K562 (cell line): ENCODE measurements around the gene TMEM164. TPM values are rescaled to one million over a fixed set of nuclear protein-coding genes. Genes with fewer than 3 reads are reported as not detected.

Experiments
- polyA plus RNA-seq, 8 experiments: library from polyadenylated mRNA; depleted of rRNA in 4 of 8; stranded (reverse) in 5 of 8; unstranded in 3 of 8; fragments of >200 nt; fragmentation: Nextera tagmentation in 2 of 8; fragmentation: Illumina TruSeq in 1 of 8; extraction: Ambion mirVana in 2 of 8; extraction: Trizol in 1 of 8; gene quantifications; 2 replicates each; pipeline versions ENCODE4 v1.2.1 to v1.2.3, GENCODE V29; 2011 to 2014; ENCODE audit warnings: inconsistent platforms in 1 of 8, missing spikeins in 1 of 8
- total RNA-seq, 7 experiments: library from RNA; depleted of rRNA in 6 of 7; stranded (reverse); fragments of >200 nt in 6 of 7; fragmentation: Illumina TruSeq in 2 of 7; extraction: Trizol in 2 of 7; gene quantifications; 2 replicates each; pipeline versions ENCODE4 v1.2.1 to v1.2.3, GENCODE V29; 2011 to 2021; ENCODE audit warnings: low replicate concordance in 1 of 7
- TF ChIP-seq, protein P1 (sequence below): fragments of 450-650 bp; IDR thresholded peaks from 2 replicates; pipeline ENCODE4 v1.6.1; 2016; ENCODE audit warnings: low read depth
- TF ChIP-seq, protein P2 (sequence below): fragments of 250-450 bp; sonication (Bioruptor Pico); IDR thresholded peaks from 2 replicates; pipeline ENCODE4 v1.8.0; 2021; ENCODE audit warnings: mild to moderate bottlenecking, moderate library complexity

The TMEM164 gene
- total and polyA plus RNA-seq, 9 of the 15 experiments (the other 6 are each of a cell fraction or from before 2014, with no cell fraction given), result 2.4 to 57.3 (median 23.1) TPM

DNA sequence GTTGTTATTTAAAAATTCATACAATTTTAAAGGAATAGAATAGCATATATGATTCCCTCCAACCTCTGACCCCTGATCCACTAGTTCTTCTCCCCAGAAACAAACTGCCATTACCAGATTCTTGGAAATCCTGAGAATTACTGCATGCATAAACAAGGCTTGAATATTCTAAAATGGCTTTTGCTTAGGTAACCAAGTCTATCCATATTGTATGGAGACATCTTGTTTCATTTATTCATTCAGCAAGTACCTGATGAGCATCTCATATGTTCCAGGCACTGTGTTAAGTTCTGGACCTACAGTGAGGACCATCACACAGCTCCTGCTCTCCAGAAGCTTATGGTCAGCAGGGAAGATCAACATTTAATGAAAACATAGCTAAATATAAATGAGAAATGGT lies 49.4 kb downstream of the TMEM164 start (continued):
- TF ChIP-seq, protein P1, sequence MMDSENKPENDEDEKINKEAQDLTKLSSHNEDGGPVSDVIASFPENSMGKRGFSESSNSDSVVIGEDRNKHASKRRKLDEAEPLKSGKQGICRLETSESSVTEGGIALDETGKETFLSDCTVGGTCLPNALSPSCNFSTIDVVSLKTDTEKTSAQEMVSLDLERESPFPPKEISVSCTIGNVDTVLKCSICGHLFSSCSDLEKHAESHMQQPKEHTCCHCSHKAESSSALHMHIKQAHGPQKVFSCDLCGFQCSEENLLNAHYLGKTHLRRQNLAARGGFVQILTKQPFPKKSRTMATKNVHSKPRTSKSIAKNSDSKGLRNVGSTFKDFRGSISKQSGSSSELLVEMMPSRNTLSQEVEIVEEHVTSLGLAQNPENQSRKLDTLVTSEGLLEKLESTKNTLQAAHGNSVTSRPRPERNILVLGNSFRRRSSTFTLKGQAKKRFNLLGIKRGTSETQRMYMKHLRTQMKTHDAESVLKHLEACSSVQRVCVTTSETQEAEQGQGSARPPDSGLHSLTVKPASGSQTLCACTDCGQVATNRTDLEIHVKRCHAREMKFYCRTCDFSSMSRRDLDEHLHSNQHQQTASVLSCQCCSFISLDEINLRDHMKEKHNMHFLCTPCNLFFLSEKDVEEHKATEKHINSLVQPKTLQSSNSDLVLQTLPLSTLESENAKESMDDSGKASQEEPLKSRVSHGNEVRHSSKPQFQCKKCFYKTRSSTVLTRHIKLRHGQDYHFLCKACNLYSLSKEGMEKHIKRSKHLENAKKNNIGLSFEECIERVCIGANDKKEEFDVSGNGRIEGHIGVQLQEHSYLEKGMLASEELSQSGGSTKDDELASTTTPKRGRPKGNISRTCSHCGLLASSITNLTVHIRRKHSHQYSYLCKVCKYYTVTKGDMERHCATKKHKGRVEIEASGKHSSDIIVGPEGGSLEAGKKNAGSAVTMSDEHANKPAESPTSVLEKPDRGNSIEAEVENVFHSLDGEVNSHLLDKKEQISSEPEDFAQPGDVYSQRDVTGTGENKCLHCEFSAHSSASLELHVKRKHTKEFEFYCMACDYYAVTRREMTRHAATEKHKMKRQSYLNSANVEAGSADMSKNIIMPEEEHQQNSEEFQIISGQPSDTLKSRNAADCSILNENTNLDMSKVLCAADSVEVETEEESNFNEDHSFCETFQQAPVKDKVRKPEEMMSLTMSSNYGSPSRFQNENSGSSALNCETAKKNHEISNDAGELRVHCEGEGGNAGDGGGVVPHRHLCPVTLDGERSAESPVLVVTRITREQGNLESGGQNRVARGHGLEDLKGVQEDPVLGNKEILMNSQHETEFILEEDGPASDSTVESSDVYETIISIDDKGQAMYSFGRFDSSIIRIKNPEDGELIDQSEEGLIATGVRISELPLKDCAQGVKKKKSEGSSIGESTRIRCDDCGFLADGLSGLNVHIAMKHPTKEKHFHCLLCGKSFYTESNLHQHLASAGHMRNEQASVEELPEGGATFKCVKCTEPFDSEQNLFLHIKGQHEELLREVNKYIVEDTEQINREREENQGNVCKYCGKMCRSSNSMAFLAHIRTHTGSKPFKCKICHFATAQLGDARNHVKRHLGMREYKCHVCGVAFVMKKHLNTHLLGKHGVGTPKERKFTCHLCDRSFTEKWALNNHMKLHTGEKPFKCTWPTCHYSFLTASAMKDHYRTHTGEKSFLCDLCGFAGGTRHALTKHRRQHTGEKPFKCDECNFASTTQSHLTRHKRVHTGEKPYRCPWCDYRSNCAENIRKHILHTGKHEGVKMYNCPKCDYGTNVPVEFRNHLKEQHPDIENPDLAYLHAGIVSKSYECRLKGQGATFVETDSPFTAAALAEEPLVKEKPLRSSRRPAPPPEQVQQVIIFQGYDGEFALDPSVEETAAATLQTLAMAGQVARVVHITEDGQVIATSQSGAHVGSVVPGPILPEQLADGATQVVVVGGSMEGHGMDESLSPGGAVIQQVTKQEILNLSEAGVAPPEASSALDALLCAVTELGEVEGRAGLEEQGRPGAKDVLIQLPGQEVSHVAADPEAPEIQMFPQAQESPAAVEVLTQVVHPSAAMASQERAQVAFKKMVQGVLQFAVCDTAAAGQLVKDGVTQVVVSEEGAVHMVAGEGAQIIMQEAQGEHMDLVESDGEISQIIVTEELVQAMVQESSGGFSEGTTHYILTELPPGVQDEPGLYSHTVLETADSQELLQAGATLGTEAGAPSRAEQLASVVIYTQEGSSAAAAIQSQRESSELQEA, result no peak
- TF ChIP-seq, protein P2, sequence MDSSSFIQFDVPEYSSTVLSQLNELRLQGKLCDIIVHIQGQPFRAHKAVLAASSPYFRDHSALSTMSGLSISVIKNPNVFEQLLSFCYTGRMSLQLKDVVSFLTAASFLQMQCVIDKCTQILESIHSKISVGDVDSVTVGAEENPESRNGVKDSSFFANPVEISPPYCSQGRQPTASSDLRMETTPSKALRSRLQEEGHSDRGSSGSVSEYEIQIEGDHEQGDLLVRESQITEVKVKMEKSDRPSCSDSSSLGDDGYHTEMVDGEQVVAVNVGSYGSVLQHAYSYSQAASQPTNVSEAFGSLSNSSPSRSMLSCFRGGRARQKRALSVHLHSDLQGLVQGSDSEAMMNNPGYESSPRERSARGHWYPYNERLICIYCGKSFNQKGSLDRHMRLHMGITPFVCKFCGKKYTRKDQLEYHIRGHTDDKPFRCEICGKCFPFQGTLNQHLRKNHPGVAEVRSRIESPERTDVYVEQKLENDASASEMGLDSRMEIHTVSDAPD (CRISPR knock-in tag), result no peak
